Testis (tissue), 3 donors: ENCODE data around the gene NOS1AP. TPM values are rescaled to one million over a fixed set of nuclear protein-coding genes. Genes with fewer than 3 reads are reported as not detected.
A peak's percentile ranks its signal among the peaks of the same experiment; 100 is the strongest.

Experiments used
- DNase-seq: peaks from one replicate; pipeline ENCODE4 v3.0.0-alpha.2; 2019
- H3K27ac ChIP-seq, 2 donors: fragments of 200-600 bp; sonication (generic); one replicate each; pipeline ENCODE4 v1.5.1; 2019
- H3K27me3 ChIP-seq: fragments of 200-600 bp; sonication (generic); one replicate; pipeline ENCODE4 v1.5.1; 2019
- H3K36me3 ChIP-seq: fragments of 200-600 bp; sonication (generic); one replicate; pipeline ENCODE4 v1.5.1; 2017; ENCODE audit warnings: low read depth; ENCODE audit errors: missing control alignments
- H3K4me1 ChIP-seq: fragments of 200-600 bp; sonication (generic); one replicate; pipeline ENCODE4 v1.5.1; 2019
- H3K4me3 ChIP-seq, 2 donors: fragments of 200-600 bp; sonication (generic); one replicate each; pipeline ENCODE4 v1.5.1; 2017 to 2019
- H3K9me3 ChIP-seq: fragments of 200-600 bp; sonication (generic); one replicate; pipeline ENCODE4 v1.5.1; 2017
- CTCF ChIP-seq, 3 experiments: fragments of 450-650 bp in 2 of 3; fragments of 200-600 bp in 1 of 3; sonication (generic) in 1 of 3; IDR thresholded peaks; one replicate each; pipeline ENCODE4 v1.5.1; 2016 to 2019; ENCODE audit warnings: antibody characterized with exemption in 3 of 3, mild to moderate bottlenecking in 2 of 3, moderate library complexity in 1 of 3
- POLR2A ChIP-seq: fragments of 450-650 bp; IDR thresholded peaks from one replicate; pipeline ENCODE4 v1.6.1; 2017; ENCODE audit warnings: antibody characterized with exemption, mild to moderate bottlenecking, moderate library complexity
- WGBS, 2 donors: methylation state at CpG; one replicate each; pipeline ENCODE4 v1.1.5; 2018; 5-methylcytosine and 5-hydroxymethylcytosine counted together
- intact Hi-C: fragments of 100-400 bp; cut with DNase I; formaldehyde crosslinking; loops from one replicate; pipeline ENCODE4 v1.15.1; 2023; ENCODE audit warnings: low total_unique reads
- polyA plus RNA-seq: library from polyadenylated mRNA; stranded (reverse); fragments of 350-450 nt; fragmentation: Illumina TruSeq; extraction: RNeasy Lipid Tissue Mini Kit (QIAGEN cat#74804); gene quantifications from one replicate; pipeline ENCODE4 v1.2.3, GENCODE V29; 2014; ENCODE audit warnings: low read depth, low replicate concordance; ENCODE audit not compliant: insufficient read depth
- total RNA-seq, 2 donors: library from RNA; depleted of rRNA; stranded (reverse); fragments of >200 nt; gene quantifications; one replicate each; pipeline ENCODE4 v1.2.3, GENCODE V29; 2016

The NOS1AP gene
- total and polyA plus RNA-seq, 3 donors from 2014 or later = 2.1 to 5.1 (median 4.1) TPM

GRCh38 chr1:162213281-162213912, 143.9 kb downstream of the NOS1AP start:
- Histone ChIP-seq H3K4me1 (peaks cover 9% of the 10 kb centered on the region), H3K27me3 (no peaks in the 10 kb centered on the region), H3K36me3 (no peaks in the 10 kb centered on the region), H3K4me3 (no peak overlapping the region), H3K9me3 (no peaks in the 10 kb centered on the region), H3K27ac (no peak overlapping the region)
- no peak for TF ChIP-seq POLR2A
- TF ChIP-seq CTCF (IDR thresholded peaks at IDR 0.05) = no peak
- intact Hi-C loops = no loop called here
- peak; percentile 80 for DNase-seq
- WGBS, 2 donors = 49 to 60% methylated on average over 7 of the region's 7 CpGs

GRCh38 chr1:162214202-162214601, 144.7 kb downstream of the NOS1AP start:
- TF ChIP-seq POLR2A (no peak), CTCF (IDR thresholded peaks at IDR 0.05) (no peak)
- no peaks in the 10 kb centered on the region for H3K36me3 ChIP-seq
- H3K4me1 ChIP-seq = peaks cover 11% of the 10 kb centered on the region
- intact Hi-C loops = no loop called here
- WGBS, 2 donors = 86 to 89% methylated on average over 6 of the region's 6 CpGs
- H3K27me3 ChIP-seq = no peaks in the 10 kb centered on the region
- no peak overlapping the region for H3K27ac ChIP-seq
- no peaks in the 10 kb centered on the region for H3K9me3 ChIP-seq
- DNase-seq = no peak
- H3K4me3 ChIP-seq = no peak overlapping the region

- H3K4me3 ChIP-seq = no peak overlapping the region
- no peak overlapping the region for H3K27ac ChIP-seq
- H3K9me3 ChIP-seq = no peaks in the 10 kb centered on the region
- H3K27me3 ChIP-seq = no peaks in the 10 kb centered on the region
- intact Hi-C loops = no loop called here
- no peak for TF ChIP-seq CTCF (IDR thresholded peaks at IDR 0.05)
- TF ChIP-seq POLR2A = no peak
- H3K36me3 ChIP-seq = no peaks in the 10 kb centered on the region
- peaks cover 11% of the 10 kb centered on the region for H3K4me1 ChIP-seq
- no peak for DNase-seq
- WGBS, 2 donors = 76 to 77% methylated on average over 5 of the region's 5 CpGs
Observed at GRCh38 chr1:162215902-162216301, 146.4 kb downstream of the NOS1AP start.

- Histone ChIP-seq H3K4me3 (no peak overlapping the region), H3K27me3 (no peaks in the 10 kb centered on the region), H3K4me1 (peaks cover 11% of the 10 kb centered on the region), H3K27ac (no peak overlapping the region), H3K9me3 (no peaks in the 10 kb centered on the region), H3K36me3 (no peaks in the 10 kb centered on the region)
- 87 to 100% methylated on average over 1 of the region's 1 CpG for WGBS, 2 donors
- intact Hi-C loops = no loop called here
- DNase-seq = no peak
- TF ChIP-seq CTCF (IDR thresholded peaks at IDR 0.05) (no peak), POLR2A (no peak)
Observed at GRCh38 chr1:162216604-162217003, 147.1 kb downstream of the NOS1AP start.

DNA sequence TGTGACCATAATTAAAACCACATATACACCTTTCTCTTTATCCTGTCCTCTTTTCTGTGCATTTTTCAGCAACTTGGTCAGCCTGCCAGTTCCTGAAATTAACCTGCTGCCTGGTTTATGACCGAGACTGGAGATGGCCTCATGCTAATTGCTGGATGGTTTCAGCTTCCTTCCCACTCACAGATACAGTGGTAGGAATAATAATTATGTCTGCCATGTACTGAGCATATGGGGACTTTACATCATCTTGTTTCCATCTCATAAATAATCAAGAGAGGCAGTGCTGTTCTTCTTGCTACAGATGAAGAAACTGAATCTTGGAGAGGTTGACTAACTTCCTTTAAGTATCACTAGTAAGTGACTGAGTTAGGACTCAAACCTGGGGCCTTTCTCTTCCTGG, 148.2 kb downstream of the NOS1AP start:
- intact Hi-C loops = no loop called here
- Histone ChIP-seq H3K36me3 (no peaks in the 10 kb centered on the region), H3K27ac (no peak overlapping the region), H3K4me3 (no peak overlapping the region), H3K27me3 (no peaks in the 10 kb centered on the region), H3K4me1 (peaks cover 11% of the 10 kb centered on the region), H3K9me3 (no peaks in the 10 kb centered on the region)
- WGBS, 2 donors = 87 to 94% methylated on average over 1 of the region's 1 CpG
- DNase-seq = no peak
- no peak for TF ChIP-seq POLR2A
- TF ChIP-seq CTCF (IDR thresholded peaks at IDR 0.05) = no peak
